RWPE1 (cell line): ENCODE data around the gene CREB3L2.

Experiments
- CTCF ChIA-PET: fragments of 350-600 bp; sonication (Branson Sonifier 250); formaldehyde crosslinking; extraction: SDS; loops from one replicate; lab custom pipeline; 2021; lab: Yijun Ruan, JAX
- POLR2A ChIA-PET: fragments of 400-600 bp; formaldehyde crosslinking; extraction: SDS; loops from one replicate; lab custom pipeline; 2020; ENCODE audit warnings: antibody characterized with exemption; ENCODE audit not compliant: low non-redundant PET; lab: Yijun Ruan, JAX
- DNase-seq: peaks from one replicate; pipeline ENCODE4 v3.0.0; 2012; ENCODE audit warnings: low spot score
- H3K27ac ChIP-seq: fragments of 450-650 bp; 2 replicates; pipeline ENCODE4 v1.5.1; 2017
- CTCF ChIP-seq: fragments of 450-650 bp; conservative IDR thresholded peaks from 2 replicates; pipeline ENCODE4 v1.5.1; 2017; ENCODE audit warnings: low read depth, mild to moderate bottlenecking

Gene CREB3L2

GRCh38 chr7:137942484-137943115 is 59.3 kb downstream of the CREB3L2 start:
- no peak for TF ChIP-seq CTCF
- H3K27ac ChIP-seq, result no peak overlapping the region
- ChIA-PET CTCF (no interaction called here), POLR2A (interaction anchor here (0.6 kb wide), 1 partner anchor 28 kb away, joined by 3 read pairs; no protein-coding TSS in a partner anchor)
- DNase-seq, result no peak

GRCh38 chr7:137940656-137941518 is 61.0 kb downstream of the CREB3L2 start:
- POLR2A ChIA-PET, result no interaction called here
- no peak for TF ChIP-seq CTCF

DNA sequence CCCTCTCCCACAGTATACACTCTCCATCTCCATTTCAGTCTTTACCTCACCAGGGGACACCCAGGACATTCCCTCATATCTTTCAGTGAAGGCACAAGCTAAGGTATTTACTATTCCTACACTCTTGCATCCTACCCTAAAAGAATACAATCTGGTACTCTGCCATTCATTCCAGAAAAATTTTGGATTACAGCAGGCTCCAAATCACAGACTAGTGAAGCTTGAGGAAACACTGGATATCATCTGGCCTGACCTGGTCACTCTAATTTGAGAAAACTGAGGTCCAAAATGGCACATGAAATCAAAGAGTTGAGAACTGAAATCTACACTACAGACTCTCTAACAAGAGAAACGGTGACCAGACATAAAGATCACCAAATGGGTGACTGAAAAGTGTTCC is 61.7 kb downstream of the CREB3L2 start:
- TF ChIP-seq CTCF, result no peak
- H3K27ac ChIP-seq, result no peak overlapping the region
- ChIA-PET CTCF (no interaction called here), POLR2A (no interaction called here)
- DNase-seq, result no peak

More at GRCh38 chr7:137940656-137941518, 61.0 kb downstream of the CREB3L2 start:
- CTCF ChIA-PET, result no interaction called here
- no peak for DNase-seq
- no peak overlapping the region for H3K27ac ChIP-seq

- no peak for DNase-seq
- H3K27ac ChIP-seq, result peak overlapping the region; percentile 20; the same call in 1 of the 2 replicates
- POLR2A ChIA-PET, result no interaction called here
Observed at GRCh38 chr7:137937202-137937560, 64.7 kb downstream of the CREB3L2 start.

GRCh38 chr7:137936509-137937201 is 65.2 kb downstream of the CREB3L2 start:
- CTCF ChIA-PET, result no interaction called here
- DNase-seq, result no peak

More at GRCh38 chr7:137937202-137937560, 64.7 kb downstream of the CREB3L2 start:
- CTCF ChIA-PET, result interaction anchor here (0.6 to 0.9 kb wide), 2 partner anchors 64 to 328 kb away, joined by 3 to 7 read pairs; partner anchors contain the start of gene CREB3L2
- TF ChIP-seq CTCF, result no peak

More at GRCh38 chr7:137936509-137937201, 65.2 kb downstream of the CREB3L2 start:
- H3K27ac ChIP-seq, result peak overlapping the region; percentile 20; the same call in 1 of the 2 replicates
- POLR2A ChIA-PET, result no interaction called here
- TF ChIP-seq CTCF, result no peak
